HG02884 (cell line): ENCODE results near the gene PDCD7.
"Not testable (repeated sequence)": the region's sequence is repeated elsewhere in the genome, so short reads cannot be mapped to it uniquely, and the experiment has no call there.

Experiments
- ATAC-seq: cut with Tn5 transposase; IDR thresholded peaks from one replicate; pipeline ENCODE4 v1.9.1; 2021; ENCODE audit warnings: mild to moderate bottlenecking, moderate library complexity; ENCODE audit not compliant: unreplicated experiment

Gene PDCD7, protein sequence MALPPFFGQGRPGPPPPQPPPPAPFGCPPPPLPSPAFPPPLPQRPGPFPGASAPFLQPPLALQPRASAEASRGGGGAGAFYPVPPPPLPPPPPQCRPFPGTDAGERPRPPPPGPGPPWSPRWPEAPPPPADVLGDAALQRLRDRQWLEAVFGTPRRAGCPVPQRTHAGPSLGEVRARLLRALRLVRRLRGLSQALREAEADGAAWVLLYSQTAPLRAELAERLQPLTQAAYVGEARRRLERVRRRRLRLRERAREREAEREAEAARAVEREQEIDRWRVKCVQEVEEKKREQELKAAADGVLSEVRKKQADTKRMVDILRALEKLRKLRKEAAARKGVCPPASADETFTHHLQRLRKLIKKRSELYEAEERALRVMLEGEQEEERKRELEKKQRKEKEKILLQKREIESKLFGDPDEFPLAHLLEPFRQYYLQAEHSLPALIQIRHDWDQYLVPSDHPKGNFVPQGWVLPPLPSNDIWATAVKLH

DNA sequence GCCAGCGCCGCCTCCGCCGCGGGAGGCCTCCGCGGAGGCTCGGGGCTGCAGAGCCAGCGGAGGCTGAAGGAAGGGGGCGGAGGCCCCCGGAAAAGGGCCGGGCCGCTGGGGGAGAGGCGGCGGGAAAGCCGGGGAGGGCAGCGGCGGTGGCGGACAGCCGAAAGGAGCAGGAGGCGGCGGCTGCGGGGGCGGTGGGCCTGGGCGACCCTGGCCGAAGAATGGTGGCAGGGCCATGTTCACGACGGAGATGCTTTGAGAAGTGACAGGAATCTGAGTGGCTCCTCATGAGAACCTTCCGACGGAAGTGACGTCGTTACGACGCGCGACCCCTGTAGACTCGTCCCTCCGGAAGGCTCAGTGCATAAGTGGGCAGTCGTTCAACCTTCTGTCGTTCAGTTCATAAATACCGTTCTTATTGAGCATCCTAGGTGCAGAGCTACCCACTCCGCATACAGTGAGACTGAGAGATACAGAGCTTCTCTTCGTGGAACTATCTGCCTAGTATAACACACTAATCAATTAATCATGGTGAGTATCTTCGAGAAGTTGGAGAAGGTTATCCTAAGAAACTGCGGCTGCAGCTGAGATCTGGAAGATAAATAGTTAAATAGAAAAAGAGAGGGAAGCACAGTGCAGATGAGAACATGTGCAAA, at the start of gene PDCD7:
PDCD7 (minus strand) TSS at position 261 of the 653 bp plus-strand sequence; CDS start at position 234, 27 bp downstream.
- peak; percentile 80 for ATAC-seq

GRCh38 chr15:65182538-65182937, 48.9 kb upstream of the PDCD7 start:
- ATAC-seq: no peak

- ATAC-seq: not testable (repeated sequence)
Measured at GRCh38 chr15:65181582-65182353, 48.2 kb upstream of the PDCD7 start.

DNA sequence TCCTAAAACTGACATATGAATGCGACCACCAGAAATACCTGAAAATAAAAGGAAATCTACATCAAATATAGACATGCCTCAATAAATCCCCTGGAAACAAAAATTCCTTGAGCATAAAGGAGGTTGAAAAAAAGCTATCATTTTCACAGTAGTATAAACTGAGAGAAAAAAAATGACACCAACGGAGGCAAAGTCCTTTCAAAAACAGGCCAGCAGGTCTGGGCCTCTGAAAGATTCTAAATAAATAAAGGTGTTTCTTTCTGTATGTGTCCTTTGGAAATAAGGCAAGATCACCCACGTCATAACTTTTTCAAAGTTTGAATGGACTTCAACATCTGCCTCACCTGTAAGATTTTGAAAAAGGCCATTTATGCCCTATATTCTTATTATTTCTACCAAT, 46.6 kb upstream of the PDCD7 start:
- ATAC-seq: no peak

- no peak for ATAC-seq
Measured at GRCh38 chr15:65177901-65178300, 44.3 kb upstream of the PDCD7 start.

DNA sequence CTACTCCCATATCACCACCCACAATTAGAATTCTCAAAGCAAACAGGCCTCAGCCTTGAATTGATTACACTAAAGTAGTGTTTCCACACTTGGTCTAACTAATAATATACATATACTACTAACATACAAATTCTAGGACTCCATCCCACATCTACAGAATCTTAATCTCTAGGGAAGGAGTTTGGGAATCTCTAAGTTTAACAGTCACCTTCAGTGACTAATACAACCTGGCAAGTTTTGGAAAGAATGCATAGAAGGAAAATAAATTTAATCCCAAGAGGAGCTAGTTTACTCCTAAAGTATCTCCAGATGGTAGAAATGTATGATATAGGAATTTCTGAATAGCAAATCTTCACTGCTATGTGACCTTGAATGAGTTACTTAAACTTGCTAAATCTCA, 42.4 kb upstream of the PDCD7 start:
- no peak for ATAC-seq

DNA sequence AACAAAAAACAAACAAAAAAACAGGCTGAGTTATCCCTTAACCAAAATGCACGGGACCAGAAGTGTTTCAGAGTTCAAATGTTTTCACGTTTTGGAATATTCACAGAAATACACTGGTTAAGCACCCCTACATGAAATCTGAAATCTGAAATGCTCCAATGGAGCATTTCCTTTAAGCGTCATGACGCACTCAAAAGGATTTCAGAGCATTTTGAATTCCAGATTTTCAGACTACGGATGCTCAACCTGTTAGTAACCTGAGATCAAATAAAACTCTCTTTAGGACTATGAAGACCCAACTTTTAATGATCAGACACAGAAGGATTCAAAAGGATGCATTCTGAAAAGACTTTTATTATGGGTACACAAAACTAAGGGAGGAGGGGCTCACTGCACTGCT, 41.9 kb upstream of the PDCD7 start:
- no peak for ATAC-seq

DNA sequence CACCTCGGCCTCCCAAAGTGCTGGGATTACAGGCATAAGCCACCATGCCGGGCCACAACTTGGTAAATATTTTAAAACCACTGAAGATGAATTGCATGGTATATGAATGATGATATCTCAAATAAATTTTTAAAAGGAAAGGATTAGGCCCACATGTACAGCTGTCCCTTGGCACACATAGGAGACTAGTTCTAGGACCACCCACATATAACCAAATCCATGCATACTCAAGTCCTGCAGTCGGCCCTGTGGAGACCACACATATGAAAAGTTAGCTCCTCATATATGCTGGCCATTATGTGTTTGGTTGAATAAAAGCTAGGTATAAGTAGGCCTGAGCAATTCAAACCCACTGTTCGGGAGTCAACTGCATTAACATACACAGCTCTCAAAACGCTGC, 40.9 kb upstream of the PDCD7 start:
- no peak for ATAC-seq

GRCh38 chr15:65172531-65172930, 38.9 kb upstream of the PDCD7 start:
- no peak for ATAC-seq

DNA sequence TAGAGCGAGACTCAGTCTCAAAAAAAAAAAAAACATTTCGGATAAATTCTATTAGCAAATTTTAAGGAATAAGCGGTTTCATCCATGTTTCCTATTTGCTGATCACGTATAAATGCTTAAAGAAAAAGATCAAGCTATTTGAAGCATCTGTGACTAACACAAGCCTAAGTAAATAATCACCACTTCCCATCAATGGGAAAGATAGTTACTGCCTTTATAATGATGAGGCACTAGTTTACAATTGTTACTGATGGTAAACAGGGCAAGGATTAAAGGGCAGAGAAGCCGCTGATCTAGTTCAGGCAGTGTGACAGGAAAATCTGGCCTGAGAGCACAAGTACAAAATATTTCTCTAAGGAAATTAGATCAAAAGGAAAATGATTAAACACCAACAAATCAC, 37.8 kb upstream of the PDCD7 start:
- ATAC-seq: no peak

- ATAC-seq: no peak
Measured at GRCh38 chr15:65165875-65166274, 32.3 kb upstream of the PDCD7 start.

- ATAC-seq: no peak
Measured at GRCh38 chr15:65164139-65164538, 30.5 kb upstream of the PDCD7 start.

DNA sequence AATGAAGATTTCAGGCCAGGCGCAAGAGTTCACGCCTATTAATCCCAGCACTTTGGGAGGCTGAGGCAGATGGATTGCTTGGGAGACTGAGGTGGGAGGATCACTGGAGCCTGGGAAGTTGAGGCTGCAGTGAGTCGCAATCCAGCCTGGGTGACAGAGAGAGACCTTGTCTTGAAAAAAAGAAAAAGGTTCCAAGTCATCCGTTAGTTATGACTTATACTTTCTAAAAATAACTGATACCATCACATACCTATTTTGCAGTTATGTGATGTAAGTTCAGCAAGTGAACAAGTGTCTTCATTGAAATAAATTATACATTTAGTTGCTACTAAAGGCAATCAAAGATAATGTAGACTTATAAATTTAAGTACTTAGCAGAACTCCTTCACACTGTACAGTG, 29.4 kb upstream of the PDCD7 start:
- no peak for ATAC-seq

- ATAC-seq: no peak
Measured at GRCh38 chr15:65156692-65157091, 23.1 kb upstream of the PDCD7 start.

DNA sequence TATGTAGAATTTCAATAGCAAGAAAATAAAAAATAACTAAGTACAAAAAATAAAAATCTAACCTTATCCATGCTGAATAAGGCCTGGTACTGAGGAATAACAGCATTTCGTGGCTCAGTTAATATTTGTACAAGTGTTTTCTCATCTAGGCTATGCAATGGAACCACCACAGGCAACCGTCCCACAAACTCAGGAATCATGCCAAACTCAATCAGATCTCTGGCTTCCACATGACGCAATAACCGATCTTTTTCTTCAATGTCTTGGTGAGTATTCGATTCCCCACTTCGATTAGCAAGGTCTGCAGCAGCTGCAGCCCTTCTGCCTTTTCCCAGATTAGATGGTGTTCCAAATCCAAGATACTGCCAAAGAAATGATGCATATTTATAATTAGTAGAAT, 21.1 kb upstream of the PDCD7 start:
- no peak for ATAC-seq

GRCh38 chr15:65147902-65148301, 14.3 kb upstream of the PDCD7 start:
- no peak for ATAC-seq

- no peak for ATAC-seq
Measured at GRCh38 chr15:65146438-65146837, 12.8 kb upstream of the PDCD7 start.

DNA sequence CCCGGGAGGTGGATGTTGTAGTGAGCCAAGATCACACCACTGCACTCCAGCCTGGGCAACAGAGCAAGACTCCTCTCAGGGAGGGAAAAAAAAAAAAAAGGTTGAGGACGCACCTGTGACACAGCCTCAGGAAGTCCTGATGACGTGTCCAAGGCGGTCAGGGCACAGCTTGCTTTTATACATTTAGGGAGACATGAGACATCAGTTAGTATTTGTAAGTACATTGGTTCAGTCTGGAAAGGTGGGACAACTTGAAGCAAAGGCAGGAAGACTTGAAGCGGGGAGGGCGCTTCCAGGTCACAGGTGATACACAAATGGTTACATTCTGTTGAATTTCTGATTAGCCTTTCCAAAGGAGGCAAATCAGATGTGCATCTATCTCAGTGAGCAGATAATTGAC, 5.0 kb upstream of the PDCD7 start:
- not testable (repeated sequence) for ATAC-seq

DNA sequence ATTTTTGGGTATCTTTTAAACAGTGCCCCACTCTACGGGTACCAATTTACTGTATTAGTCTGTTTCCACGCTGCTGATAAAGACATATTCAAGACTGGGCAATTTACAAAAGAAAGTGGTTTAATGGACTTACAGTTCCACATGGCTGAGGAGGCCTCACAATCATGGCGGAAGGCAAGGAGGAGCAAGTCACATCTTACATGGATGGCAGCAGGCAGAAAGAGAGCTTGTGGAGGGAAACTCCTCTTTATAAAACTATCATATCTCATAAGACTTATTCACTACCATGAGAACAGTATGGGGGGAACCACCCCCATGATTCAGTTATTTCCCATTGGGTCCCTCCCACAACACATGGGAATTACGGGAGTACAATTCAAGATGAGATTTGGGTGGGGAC, 4.3 kb upstream of the PDCD7 start:
- ATAC-seq: not testable (repeated sequence)

GRCh38 chr15:65137089-65137488, 3.5 kb upstream of the PDCD7 start:
- ATAC-seq: not testable (repeated sequence)

GRCh38 chr15:65134538-65134937, 930 bp upstream of the PDCD7 start:
- no peak for ATAC-seq
